Right hindlimb (tissue), 1 donor: Measurements from ENCODE around the gene KISS1R.

ENCODE experiments used
- DNase-seq: peaks from one replicate; pipeline ENCODE4 v3.0.0-alpha.2; 2018

Gene KISS1R

GRCh38 chr19:925087-925525, 8.0 kb downstream of the KISS1R start:
- no peak for DNase-seq

DNA sequence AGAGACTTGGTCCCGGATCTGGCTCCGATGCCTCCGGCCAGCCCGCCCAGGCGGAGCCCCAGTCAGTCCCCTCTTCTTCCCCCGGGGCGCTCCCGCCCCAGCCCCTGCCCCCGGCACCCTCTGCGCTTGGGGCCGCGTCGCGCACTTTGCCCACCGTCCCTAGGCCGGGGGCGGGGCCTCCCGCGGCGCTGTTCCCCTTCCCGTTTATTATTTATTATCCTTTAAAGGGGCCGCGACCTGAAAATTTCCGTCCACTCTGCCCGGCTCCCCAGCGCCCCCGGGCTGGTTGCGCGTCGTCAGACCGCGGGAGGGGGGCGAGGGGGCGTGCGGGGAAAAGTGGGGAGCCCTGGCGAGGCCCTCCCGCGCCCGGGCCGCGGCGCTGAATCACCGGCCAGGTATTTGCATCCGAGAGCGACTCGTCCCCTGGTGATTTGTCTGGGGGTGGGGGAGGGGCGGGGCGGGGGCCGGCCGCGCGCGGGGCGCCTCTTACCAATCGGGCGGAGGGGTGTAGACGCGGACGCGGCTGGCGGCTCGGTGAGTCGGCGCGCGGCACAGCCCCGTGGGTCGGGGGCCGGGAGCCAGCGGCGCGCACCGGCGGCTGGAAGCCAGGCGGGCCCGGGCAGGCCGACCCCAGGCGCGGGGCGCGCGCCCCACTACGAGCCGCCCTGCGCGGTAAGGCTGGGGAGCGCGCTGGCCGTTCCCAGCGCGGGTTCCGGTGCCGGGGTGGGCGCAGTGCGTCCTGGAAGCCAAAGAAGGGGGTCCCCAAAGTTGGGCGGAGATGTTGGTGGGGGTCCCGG, 8.6 kb downstream of the KISS1R start, which contains the start of gene ARID3A:
ARID3A (plus strand) TSS at position 510 of the 797 bp plus-strand sequence. CDS start 3,494 bp downstream, outside the sequence.
- peak; percentile 87 for DNase-seq

DNA sequence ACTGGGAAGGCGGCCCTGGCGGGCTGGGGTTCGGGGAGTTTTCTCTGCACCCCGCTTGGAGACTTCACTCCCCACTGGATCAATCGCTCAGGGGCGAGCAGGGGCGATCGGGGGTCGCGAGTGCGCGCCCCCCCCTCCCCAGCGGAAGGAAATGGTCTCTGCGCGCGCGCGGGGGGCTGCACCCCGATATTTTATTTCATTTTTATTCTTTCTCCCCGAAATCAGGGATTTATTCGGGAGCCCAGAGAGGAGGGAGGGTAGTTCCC, 9.1 kb downstream of the KISS1R start:
- no peak for DNase-seq

DNA sequence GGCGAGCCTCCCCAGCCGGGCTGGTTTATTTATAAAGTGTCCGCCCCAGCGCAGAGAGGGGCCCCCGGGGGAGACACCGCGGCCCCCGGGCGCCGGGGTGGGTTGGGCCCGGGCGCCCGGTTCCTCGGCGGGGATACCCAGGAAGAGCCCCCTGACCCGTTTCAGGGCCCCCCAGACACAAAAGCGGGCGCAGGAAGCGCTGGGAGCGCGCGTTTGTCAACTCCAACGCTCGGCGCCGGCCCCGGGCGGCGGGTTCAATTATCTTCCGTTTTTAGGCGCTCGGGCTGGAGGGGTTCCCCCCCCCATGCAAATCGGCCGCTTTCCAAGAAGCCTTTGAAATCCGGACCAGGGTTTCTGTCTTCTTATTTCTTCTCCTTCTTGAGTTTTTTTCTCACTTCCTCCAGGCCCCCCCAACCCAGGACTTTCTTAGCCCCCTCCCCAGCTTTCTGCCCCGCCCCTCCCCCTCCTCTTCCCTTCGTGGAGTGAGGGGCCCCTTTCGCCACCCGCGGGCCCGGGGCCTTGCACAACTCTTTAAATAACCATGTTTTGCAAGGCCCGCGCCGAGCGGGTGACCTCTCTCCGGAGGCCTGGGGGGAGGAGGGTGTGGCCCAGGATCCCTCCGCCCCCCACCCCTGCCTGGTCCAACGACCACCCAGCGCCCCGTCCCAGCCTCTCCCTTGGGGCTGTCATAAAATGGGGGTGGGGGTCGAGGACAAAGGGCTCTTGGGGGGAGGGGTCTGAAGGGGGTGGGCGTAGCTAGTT, 9.6 kb downstream of the KISS1R start:
- DNase-seq, result no peak

DNA sequence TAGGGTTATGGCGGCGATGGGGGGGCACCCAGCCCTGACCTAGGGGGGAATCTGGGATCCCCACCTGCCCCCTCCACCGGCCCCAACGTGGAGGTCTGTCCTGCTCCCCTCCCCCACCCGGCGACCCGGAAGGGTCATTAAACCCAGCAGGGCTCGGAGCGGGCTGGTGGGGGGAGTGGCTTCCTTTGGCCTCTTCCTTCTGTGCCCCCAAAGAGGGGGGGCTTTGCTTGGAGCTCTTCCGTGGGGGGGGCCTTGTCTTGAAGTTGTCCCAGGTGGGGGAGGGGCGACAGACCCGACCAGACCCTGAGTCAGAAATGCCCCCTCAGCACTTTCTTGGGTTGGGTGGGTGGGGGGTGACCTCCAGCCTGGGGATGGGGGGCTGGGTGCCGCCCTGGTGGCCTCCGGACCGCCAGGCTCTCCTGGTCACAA, 10.2 kb downstream of the KISS1R start:
- no peak for DNase-seq

DNA sequence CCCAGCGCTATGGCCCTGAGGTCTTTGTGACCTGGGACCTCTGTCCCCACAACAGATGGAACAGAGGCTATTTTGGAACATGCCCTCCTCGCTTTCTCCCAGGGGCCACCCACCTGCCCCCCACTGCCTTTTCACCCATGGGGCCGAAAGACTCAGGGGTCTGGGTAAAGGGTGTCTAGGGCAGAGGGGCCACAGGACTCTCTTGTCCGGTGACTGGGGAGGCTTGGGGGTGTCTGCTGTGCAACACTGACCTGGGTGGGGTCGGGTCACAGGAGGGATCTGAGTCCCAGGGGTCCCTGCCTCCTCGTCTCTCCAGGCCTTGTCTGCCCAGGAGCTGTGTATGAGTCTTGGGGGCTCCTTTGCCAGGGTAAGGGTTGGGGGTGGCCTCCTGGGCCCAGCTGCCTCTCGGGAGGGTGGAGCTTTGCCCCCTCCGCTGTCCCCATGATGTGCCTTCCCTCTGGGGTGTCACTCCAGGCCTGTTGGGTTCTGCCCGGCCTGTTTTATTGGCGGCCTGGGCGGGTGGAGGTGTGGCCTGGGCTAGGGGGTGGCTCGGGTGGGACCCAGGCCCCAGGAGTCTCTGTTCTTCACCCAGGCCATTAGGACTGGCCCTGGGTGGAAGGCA, 10.8 kb downstream of the KISS1R start:
- no peak for DNase-seq

DNA sequence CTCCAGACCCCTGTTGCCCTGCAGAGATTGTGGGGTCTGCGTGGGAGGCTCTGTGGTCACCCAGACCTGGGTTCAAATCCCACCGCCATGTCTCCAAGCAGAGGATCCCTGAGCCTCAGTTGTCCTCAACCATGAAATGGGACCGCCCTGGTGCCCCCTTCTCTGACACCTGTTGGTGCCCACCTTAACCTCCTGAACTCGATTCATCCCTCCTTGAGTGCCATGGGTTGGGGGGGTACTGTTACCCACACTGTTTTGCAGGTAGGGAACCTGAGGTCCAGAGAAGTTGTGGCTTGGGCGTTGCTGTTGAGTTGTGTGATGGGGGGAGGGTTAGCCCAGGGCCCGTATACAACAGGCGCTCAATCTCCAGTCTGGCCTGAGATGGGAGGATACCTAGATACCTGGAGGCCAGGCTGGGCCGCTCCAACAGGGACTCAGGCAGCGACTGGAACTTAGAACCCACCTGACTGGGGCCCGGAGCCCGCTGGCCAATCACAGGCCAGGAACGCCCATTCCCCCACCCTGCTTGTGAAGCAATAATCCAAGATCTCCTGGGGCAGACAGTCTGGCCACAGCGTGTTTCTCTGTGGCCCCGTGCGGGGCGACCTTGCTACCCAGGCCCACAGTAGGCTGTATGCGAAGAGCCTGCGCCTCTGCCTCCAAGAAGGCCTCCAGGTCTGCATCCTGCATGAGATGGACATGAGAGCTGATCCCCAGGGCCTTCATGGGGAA, 11.5 kb downstream of the KISS1R start:
- no peak for DNase-seq

DNA sequence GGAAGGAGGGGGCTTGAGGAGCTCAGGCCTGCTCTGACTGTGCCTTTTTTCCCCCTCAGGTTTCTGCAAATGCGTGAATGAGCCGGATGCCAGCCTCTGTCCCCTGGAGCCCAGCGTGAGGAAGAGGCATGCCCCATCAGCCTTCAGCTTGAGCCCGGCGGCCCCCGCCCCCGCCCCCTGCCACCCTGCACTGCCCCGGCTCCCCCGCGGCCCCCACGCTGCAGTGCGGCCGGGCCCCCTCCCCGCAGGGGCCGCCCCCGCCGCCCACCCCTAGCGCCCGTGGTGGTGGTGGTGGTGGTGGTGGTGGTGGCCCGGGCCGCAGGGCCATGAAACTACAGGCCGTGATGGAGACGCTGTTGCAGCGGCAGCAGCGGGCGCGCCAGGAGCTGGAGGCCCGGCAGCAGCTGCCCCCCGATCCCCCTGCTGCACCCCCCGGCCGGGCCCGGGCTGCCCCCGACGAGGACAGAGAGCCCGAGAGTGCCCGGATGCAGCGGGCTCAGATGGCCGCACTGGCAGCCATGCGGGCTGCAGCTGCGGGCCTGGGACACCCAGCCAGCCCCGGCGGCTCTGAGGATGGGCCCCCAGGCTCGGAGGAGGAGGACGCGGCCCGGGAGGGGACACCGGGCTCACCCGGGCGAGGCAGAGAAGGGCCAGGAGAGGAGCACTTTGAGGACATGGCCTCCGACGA, 12.2 kb downstream of the KISS1R start:
- DNase-seq, result no peak

GRCh38 chr19:929891-930258, 12.7 kb downstream of the KISS1R start:
- no peak for DNase-seq

DNA sequence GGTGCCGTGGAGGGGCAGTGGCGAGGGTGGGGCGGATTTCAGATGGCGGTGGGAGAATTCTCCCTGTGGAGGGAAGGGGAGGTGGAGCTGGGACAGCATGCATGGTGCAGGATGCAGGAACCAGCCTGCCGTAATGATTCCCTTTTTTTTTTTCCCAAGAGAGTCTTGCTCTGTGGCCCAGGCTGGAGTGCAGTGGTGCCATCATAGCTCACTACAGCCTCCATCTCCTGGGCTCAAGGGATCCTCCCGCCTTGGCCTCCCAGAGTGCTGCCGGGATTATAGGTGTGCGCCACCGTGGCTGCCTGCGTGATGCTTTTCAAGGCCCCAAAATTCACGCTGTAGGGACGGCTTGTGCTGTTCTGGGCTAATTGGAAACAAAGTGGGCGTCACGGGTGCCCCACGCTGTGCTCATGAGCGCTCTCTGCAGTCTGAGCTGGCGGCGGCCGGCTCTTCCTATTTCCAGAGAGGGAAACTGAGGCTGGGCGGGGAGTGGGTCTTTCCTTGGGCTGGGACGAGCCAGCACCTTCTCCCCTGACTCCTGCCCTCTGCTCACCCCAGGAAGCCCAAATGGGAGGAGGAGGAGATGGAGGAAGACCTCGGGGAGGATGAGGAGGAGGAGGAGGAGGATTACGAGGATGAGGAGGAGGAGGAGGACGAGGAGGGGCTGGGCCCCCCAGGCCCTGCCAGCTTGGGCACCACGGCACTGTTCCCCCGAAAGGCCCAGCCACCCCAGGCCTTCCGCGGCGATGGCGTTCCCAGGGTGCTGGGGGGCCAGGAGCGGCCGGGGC, 14.9 kb downstream of the KISS1R start:
- DNase-seq, result no peak

DNA sequence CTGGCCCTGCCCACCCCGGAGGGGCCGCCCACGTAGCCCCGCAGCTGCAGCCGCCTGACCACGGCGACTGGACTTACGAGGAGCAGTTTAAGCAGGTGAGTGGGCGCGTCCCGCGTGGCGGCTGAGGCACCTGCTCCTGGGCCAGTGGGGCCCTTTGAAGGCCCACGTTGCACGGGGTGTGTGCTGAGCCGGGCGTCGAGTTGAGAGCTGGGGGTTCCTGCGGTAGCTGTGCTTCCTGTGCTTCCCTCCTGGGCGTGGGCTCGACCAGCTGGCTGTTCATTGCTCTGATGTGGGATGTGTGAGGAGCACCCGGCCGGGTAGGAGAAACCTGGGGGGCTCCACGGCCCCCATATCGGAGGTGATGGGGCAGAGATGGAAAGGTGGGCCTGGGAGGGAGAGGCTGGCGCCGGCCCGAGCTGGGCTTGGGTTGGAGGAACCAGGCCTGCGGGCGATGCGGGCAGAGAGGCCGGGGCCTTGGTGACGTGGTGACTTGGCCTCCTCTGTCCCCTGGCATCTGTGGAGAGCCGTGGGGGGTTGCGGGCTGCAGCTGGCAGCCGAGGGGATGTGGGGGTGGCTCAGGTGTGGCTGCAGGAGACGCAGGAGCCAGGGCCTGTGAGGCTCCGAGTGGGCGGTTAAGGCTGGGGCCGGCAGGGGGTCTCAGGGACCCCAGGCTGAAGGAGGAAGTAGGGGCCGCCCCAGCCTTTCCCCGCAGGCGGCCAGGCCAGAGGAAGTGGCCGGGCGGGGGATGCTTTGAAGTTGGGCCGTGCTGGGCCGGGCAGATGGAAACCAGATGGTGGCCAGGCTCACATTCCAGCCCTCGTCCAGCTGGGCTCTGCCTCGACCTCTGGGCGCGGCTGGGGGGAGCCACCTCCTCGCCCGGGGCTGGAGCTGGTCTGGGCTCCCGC, 15.8 kb downstream of the KISS1R start:
- peak; percentile 88 for DNase-seq

- DNase-seq, result no peak
These were observed 16.4 kb downstream of the KISS1R start for GRCh38 chr19:933553-933882.

DNA sequence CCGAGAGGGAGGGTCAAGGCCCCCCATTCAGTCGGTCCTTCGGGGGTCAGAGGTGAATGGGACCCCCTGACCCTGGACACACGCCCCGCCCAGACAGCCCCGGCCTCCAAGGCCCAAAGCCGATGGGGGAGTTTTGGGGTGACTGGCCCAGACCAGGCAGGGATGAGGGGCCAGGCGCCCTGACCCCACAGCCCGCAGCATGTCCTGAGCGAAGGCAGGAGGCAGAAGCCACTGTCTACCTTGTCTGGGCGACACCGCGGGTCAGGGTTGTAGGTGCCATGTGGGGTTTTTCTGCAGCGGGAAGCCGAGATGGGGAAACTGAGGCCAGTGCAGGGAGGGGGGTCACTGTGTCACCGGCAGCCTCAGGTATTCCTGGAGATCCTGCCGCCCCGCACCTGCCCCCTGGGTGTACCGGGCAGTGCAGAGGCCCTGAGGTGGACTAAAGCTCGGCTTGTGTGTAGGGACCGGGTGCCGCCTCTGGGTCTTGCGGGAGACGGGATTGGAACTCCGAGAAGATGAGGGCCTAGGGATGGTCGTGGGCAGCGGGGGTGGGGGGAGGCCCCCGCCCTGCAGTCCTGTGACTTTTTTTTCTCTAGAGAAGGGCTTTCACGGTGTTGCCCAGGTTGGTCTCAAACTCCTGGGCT, 17.2 kb downstream of the KISS1R start:
- peak; percentile 32 for DNase-seq

- DNase-seq, result peak; percentile 92
These were observed 17.8 kb downstream of the KISS1R start for GRCh38 chr19:934865-935479.

DNA sequence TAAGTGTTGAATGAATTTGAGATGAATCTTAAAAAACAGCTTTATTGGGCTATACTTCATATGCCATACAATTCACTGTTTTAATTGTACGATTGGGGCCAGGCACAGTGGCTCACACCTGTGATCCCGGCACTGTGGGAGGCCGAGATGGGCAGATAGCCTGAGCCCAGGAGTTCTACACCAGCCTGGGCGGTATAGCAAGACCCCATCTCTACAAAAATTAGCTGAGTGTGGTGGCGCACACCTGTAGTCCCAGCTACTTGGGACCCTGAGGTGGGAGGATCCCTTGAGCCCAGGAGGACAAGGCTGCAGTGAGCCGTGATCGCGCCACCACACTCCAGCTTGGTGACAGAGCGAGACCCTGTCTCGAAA, 19.0 kb downstream of the KISS1R start:
- DNase-seq, result no peak

DNA sequence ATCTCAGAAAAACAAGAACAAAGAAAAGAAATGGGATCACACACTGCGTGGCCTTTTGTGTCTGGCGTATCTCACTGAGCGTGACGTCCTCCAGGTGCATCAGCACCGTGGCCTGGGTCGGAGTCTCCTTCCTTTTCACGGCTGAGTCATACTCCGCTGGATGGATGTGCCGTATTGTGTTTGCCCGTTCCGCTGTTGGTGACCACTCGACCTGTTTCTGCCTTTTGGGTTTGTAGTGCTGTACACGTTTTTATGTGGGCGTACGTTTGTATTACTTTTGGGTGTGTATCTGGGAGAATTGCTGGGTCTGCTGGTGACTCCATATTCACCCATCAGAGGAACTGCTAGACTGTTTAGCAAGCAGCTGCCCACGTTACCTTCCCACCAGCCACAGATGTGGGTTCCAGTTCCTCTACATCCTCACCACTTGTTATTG, 20.1 kb downstream of the KISS1R start:
- DNase-seq, result no peak

DNA sequence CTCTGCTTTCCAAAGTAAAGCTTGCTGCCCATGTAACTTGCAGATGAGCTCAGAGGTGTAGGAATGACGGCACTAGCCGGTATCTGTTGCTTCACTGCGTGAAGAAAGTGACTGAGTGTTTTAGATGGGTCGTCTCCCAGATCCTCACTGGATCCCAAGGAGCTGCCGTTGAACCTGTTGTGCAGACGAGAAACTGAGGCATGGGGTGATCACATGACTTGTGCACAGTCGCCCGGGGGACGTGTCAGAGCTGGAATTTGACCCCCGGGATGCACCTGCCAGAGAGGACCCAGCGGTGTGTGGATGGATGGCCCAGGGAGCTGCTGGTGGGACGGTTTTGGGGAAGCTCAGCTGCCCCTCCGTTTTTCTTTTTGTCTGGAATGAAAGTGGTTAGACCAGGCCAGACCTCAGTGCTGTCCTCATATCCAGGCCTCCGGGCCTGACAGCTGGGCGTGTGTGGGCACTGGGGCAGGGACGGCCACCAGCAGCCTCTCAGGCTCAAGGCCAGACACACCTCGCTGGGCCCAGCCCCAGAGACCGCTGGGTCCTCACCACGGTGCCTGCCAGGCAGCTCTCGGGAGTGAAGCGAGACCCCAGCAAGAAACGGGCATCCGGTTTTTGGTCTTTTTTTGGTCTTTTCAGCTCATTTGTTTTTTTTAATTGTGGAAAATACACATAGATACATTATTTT, 21.2 kb downstream of the KISS1R start:
- no peak for DNase-seq

DNA sequence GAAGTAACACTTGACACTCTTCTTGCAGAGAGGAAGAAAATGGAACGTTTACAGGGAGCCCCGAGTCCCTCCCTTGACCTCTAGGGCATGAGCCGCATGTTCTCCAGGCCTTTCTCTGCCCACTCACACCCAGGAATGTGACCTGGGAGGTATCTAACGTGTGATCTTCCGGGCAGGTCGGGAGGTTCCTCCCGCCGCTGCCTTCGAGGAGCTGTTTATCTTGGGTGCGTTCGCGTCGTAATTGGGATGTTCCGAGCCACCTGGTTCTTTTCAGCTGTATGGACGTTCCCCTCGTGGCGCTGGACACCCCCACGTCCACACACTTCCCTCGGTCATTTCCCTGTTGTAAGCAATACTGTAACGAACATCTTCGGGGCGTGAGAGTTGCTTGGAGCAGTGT, 22.3 kb downstream of the KISS1R start:
- no peak for DNase-seq

- DNase-seq, result peak; percentile 16
These were observed 22.8 kb downstream of the KISS1R start for GRCh38 chr19:939922-940321.
